ENCODE measurements around the gene ASXL1. TPM values are rescaled to one million over a fixed set of nuclear protein-coding genes. Genes with fewer than 3 reads are reported as not detected.

ASXL1 gene
- total and polyA plus RNA-seq, 8 donors, result 32.9 to 57.7 (median 38.0) TPM

- no peak for DNase-seq
- 71 to 72% methylated on average over 3 of the region's 3 CpGs for WGBS, 2 donors
- H3K4me3 ChIP-seq, result no peak overlapping the region
- H3K9me3 ChIP-seq, result no peaks in the 10 kb centered on the region
- intact Hi-C loops (cut with DNase I), result no loop called here
- no peaks in the 10 kb centered on the region for H3K36me3 ChIP-seq
- peak in 1 of 4 donors; percentile 11 for ATAC-seq
- no peak for FAIRE-seq
- H3K27me3 ChIP-seq, result no peaks in the 10 kb centered on the region
- TF ChIP-seq, protein P1, sequence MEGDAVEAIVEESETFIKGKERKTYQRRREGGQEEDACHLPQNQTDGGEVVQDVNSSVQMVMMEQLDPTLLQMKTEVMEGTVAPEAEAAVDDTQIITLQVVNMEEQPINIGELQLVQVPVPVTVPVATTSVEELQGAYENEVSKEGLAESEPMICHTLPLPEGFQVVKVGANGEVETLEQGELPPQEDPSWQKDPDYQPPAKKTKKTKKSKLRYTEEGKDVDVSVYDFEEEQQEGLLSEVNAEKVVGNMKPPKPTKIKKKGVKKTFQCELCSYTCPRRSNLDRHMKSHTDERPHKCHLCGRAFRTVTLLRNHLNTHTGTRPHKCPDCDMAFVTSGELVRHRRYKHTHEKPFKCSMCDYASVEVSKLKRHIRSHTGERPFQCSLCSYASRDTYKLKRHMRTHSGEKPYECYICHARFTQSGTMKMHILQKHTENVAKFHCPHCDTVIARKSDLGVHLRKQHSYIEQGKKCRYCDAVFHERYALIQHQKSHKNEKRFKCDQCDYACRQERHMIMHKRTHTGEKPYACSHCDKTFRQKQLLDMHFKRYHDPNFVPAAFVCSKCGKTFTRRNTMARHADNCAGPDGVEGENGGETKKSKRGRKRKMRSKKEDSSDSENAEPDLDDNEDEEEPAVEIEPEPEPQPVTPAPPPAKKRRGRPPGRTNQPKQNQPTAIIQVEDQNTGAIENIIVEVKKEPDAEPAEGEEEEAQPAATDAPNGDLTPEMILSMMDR (IDR thresholded peaks at IDR 0.05), result no peak
- peaks cover 0 to 16% (median 2%) of the 10 kb centered on the region in 3 donors for H3K4me1 ChIP-seq
- H3K27ac ChIP-seq, result no peak overlapping the region
Measured at GRCh38 chr20:32343439-32343838, 14.7 kb upstream of the ASXL1 start.

GRCh38 chr20:32344835-32345506 lies 13.2 kb upstream of the ASXL1 start:
- TF ChIP-seq, protein P1 (IDR thresholded peaks at IDR 0.05), result no peak
- H3K36me3 ChIP-seq, result no peaks in the 10 kb centered on the region
- DNase-seq, result no peak
- H3K4me3 ChIP-seq, result no peak overlapping the region
- no peaks in the 10 kb centered on the region for H3K9me3 ChIP-seq
- H3K4me1 ChIP-seq, result peaks cover 0 to 11% (median 5%) of the 10 kb centered on the region in 3 donors
- 26 to 35% methylated on average over 7 of the region's 7 CpGs for WGBS, 2 donors
- intact Hi-C loops (cut with DNase I), result no loop called here
- H3K27me3 ChIP-seq, result no peaks in the 10 kb centered on the region
- no peak overlapping the region for H3K27ac ChIP-seq
- ATAC-seq, result peak in 2 of 4 donors; percentile 14 to 18
- no peak for FAIRE-seq

- H3K4me1 ChIP-seq, result peaks cover 0 to 11% (median 5%) of the 10 kb centered on the region in 3 donors
- DNase-seq (no peak), FAIRE-seq (no peak), ATAC-seq (peak; percentile 34 to 76 (median 64))
- H3K27me3 ChIP-seq, result no peaks in the 10 kb centered on the region
- H3K27ac ChIP-seq, result peak overlapping the region in 2 of 4 donors; percentile 34 to 35
- intact Hi-C loops (cut with DNase I), result no loop called here
- H3K9me3 ChIP-seq, result no peaks in the 10 kb centered on the region
- H3K4me3 ChIP-seq, result no peak overlapping the region
- 12 to 16% methylated on average over 3 of the region's 3 CpGs for WGBS, 2 donors
- no peaks in the 10 kb centered on the region for H3K36me3 ChIP-seq
- TF ChIP-seq, protein P1 (IDR thresholded peaks at IDR 0.05), result no peak
Measured at GRCh38 chr20:32348207-32348606, 9.9 kb upstream of the ASXL1 start.

DNA sequence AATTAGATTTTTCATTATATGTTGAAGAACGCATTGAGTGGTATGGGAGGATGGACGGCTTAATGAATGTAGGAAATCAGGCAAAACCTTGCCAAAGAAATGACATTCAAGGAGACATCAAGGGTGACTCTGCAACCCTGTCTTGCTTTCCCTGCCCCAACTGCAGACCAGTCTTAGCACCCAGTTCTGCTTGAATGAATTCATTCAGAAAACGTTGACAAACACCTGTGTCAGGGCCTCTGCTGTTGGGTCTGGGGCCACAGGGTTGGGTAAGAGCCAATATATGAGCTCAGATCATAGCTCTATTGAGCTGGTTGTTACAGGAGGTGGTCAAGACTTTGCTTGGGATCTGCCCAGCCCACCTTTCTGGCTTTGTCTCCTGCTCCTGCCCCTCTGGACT lies 7.7 kb upstream of the ASXL1 start:
- FAIRE-seq, result no peak
- no peak overlapping the region for H3K4me3 ChIP-seq
- H3K36me3 ChIP-seq, result no peaks in the 10 kb centered on the region
- no peak for DNase-seq
- H3K27ac ChIP-seq, result no peak overlapping the region
- WGBS, 2 donors, result 80 to 86% methylated on average over 3 of the region's 3 CpGs
- TF ChIP-seq, protein P1 (IDR thresholded peaks at IDR 0.05), result no peak
- no peak for ATAC-seq
- H3K27me3 ChIP-seq, result no peaks in the 10 kb centered on the region
- no peaks in the 10 kb centered on the region for H3K9me3 ChIP-seq
- peaks cover 0 to 12% (median 11%) of the 10 kb centered on the region in 3 donors for H3K4me1 ChIP-seq
- intact Hi-C loops (cut with DNase I), result no loop called here

DNA sequence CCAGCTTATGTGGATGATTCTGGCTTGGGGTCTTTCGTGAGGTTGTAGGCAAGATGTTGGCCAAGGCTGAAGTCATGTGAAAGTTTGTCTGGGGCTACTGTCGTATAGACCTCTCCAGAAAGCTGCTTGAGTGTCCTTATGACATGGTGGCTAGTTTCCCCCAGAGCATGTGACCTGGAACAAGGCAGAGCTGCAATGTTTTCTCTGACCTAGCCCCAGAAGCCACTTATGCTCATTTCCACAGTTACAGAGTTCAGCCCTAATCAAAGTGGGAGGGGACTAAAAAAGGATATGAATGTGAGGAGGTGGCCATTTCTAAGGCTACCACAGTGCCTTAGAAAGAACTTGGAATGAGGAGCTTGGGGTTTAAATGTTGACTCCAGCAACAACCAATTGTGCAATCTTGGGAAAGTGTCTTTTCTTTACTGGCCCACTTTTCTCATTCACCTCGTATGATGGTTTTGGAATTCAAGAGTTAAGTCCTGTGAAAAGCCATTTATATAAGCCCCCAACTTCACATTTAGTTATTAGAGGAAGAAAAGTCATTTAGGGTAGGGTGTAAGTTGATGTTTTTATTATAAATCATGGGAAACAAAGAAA lies 5.9 kb upstream of the ASXL1 start:
- intact Hi-C loops (cut with DNase I), result no loop called here
- no peaks in the 10 kb centered on the region for H3K9me3 ChIP-seq
- ATAC-seq (no peak), FAIRE-seq (no peak), DNase-seq (no peak)
- H3K27me3 ChIP-seq, result no peaks in the 10 kb centered on the region
- TF ChIP-seq, protein P1 (IDR thresholded peaks at IDR 0.05), result no peak
- H3K36me3 ChIP-seq, result no peaks in the 10 kb centered on the region
- 93 to 94% methylated on average over 3 of the region's 3 CpGs for WGBS, 2 donors
- no peak overlapping the region for H3K27ac ChIP-seq
- H3K4me1 ChIP-seq, result peaks cover 0 to 21% (median 12%) of the 10 kb centered on the region in 3 donors
- H3K4me3 ChIP-seq, result no peak overlapping the region

Data from pancreas (tissue), 10 donors.